Osteoblast (primary cell): ENCODE results near the gene CAMKMT. TPM values are rescaled to one million over a fixed set of nuclear protein-coding genes. Genes with fewer than 3 reads are reported as not detected.

Experiments used
- DNase-seq: peaks from one replicate; pipeline ENCODE4 v3.0.0; 2011; ENCODE audit warnings: low spot score, mixed read lengths; ENCODE audit not compliant: insufficient read length; ENCODE audit errors: missing footprints
- H2AFZ ChIP-seq: 2 replicates; pipeline ENCODE4 v1.6.0; 2011; ENCODE audit warnings: mild to moderate bottlenecking, low read length
- H3K27ac ChIP-seq: 2 replicates; pipeline ENCODE4 v1.5.1; 2011; ENCODE audit warnings: mild to moderate bottlenecking, low read depth, low read length, moderate library complexity
- H3K27me3 ChIP-seq: 2 replicates; pipeline ENCODE4 v1.6.0; 2012; ENCODE audit warnings: mild to moderate bottlenecking, control low read depth, inconsistent platforms, low read length, moderate library complexity; ENCODE audit not compliant: insufficient read depth
- H3K36me3 ChIP-seq: 2 replicates; pipeline ENCODE4 v1.5.1; 2011; ENCODE audit warnings: mild to moderate bottlenecking, low read length, control low read depth, moderate library complexity; ENCODE audit not compliant: insufficient read depth
- H3K4me1 ChIP-seq: 2 replicates; pipeline ENCODE4 v1.5.1; 2011; ENCODE audit warnings: mild to moderate bottlenecking, low read length, control low read depth, moderate library complexity; ENCODE audit not compliant: insufficient read depth
- H3K4me2 ChIP-seq: 2 replicates; pipeline ENCODE4 v1.6.0; 2011; ENCODE audit warnings: mild to moderate bottlenecking, low read length; ENCODE audit not compliant: insufficient read depth
- H3K4me3 ChIP-seq: fragments of 200-600 bp; sonication (generic); 3 replicates; pipeline ENCODE4 v1.5.1; 2012; ENCODE audit warnings: mild to moderate bottlenecking, low read length, inconsistent platforms; ENCODE audit not compliant: insufficient read depth
- H3K79me2 ChIP-seq: 2 replicates; pipeline ENCODE4 v1.6.0; 2012; ENCODE audit warnings: mild to moderate bottlenecking, low read length, control low read depth, inconsistent platforms; ENCODE audit not compliant: insufficient read depth
- H3K9me3 ChIP-seq: 2 replicates; pipeline ENCODE4 v1.5.1; 2011; ENCODE audit warnings: low read depth, low read length, control low read depth
- H4K20me1 ChIP-seq: 2 replicates; pipeline ENCODE4 v1.6.0; 2012; ENCODE audit warnings: mild to moderate bottlenecking, low read length, control low read depth; ENCODE audit not compliant: insufficient read depth
- CTCF ChIP-seq: IDR thresholded peaks from 2 replicates; pipeline ENCODE4 v1.5.1; 2011; ENCODE audit warnings: mild to moderate bottlenecking, low read depth, low read length, moderate library complexity; ENCODE audit errors: extremely low read depth
- total RNA-seq: library from RNA; depleted of rRNA; stranded (reverse); fragments of >200 nt; gene quantifications from 2 replicates; pipeline ENCODE4 v1.2.3, GENCODE V29; 2012

CAMKMT gene
- total RNA-seq, 1 donor: 7.2 TPM

GRCh38 chr2:44655401-44655864 is 293.7 kb downstream of the CAMKMT start:
- no peaks in the 10 kb centered on the region for H4K20me1 ChIP-seq
- H3K79me2 ChIP-seq: no peaks in the 10 kb centered on the region
- no peaks in the 10 kb centered on the region for H3K9me3 ChIP-seq
- H3K27me3 ChIP-seq: no peaks in the 10 kb centered on the region
- TF ChIP-seq CTCF: no peak
- H3K4me1 ChIP-seq: no peaks in the 10 kb centered on the region
- H3K4me2 ChIP-seq: no peak overlapping the region
- H3K4me3 ChIP-seq: no peak overlapping the region
- H2AFZ ChIP-seq: no peak overlapping the region
- no peaks in the 10 kb centered on the region for H3K36me3 ChIP-seq
- DNase-seq: no peak
- H3K27ac ChIP-seq: no peak overlapping the region

- no peak overlapping the region for H2AFZ ChIP-seq
- H4K20me1 ChIP-seq: no peaks in the 10 kb centered on the region
- H3K27me3 ChIP-seq: no peaks in the 10 kb centered on the region
- no peaks in the 10 kb centered on the region for H3K79me2 ChIP-seq
- no peak overlapping the region for H3K4me2 ChIP-seq
- no peak for DNase-seq
- no peaks in the 10 kb centered on the region for H3K9me3 ChIP-seq
- H3K4me3 ChIP-seq: no peak overlapping the region
- no peak overlapping the region for H3K27ac ChIP-seq
- TF ChIP-seq CTCF: no peak
- no peaks in the 10 kb centered on the region for H3K36me3 ChIP-seq
- no peaks in the 10 kb centered on the region for H3K4me1 ChIP-seq
Measured at GRCh38 chr2:44656460-44656859, 294.7 kb downstream of the CAMKMT start.

GRCh38 chr2:44663471-44664073 is 301.8 kb downstream of the CAMKMT start:
- TF ChIP-seq CTCF: no peak
- no peak overlapping the region for H3K4me3 ChIP-seq
- DNase-seq: no peak
- H3K4me1 ChIP-seq: no peaks in the 10 kb centered on the region
- no peak overlapping the region for H3K4me2 ChIP-seq
- H3K9me3 ChIP-seq: no peaks in the 10 kb centered on the region
- H3K27ac ChIP-seq: no peak overlapping the region
- H3K27me3 ChIP-seq: no peaks in the 10 kb centered on the region
- H2AFZ ChIP-seq: no peak overlapping the region
- H4K20me1 ChIP-seq: peaks cover 4% of the 10 kb centered on the region
- no peaks in the 10 kb centered on the region for H3K36me3 ChIP-seq
- no peaks in the 10 kb centered on the region for H3K79me2 ChIP-seq

- peak; percentile 35 for TF ChIP-seq CTCF
- no peak for DNase-seq
- no peaks in the 10 kb centered on the region for H3K9me3 ChIP-seq
- H3K4me1 ChIP-seq: no peaks in the 10 kb centered on the region
- no peaks in the 10 kb centered on the region for H3K27me3 ChIP-seq
- peaks cover 4% of the 10 kb centered on the region for H4K20me1 ChIP-seq
- H2AFZ ChIP-seq: no peak overlapping the region
- no peak overlapping the region for H3K4me3 ChIP-seq
- H3K79me2 ChIP-seq: no peaks in the 10 kb centered on the region
- H3K36me3 ChIP-seq: no peaks in the 10 kb centered on the region
- H3K27ac ChIP-seq: no peak overlapping the region
- H3K4me2 ChIP-seq: no peak overlapping the region
Measured at GRCh38 chr2:44668336-44668735, 306.6 kb downstream of the CAMKMT start.
